ENCODE measurements around the gene NME2.

NME2 gene

GRCh38 chr17:51120739-51121619, 45.2 kb upstream of the NME2 start, which contains the start of gene SPAG9 (continued):
- TF ChIP-seq ZNF776 (tag by site-specific recombination; IDR thresholded peaks at IDR 0.05; ENCODE audit: borderline replicate concordance) (no peak), ZNF677 (tag by site-specific recombination; IDR thresholded peaks at IDR 0.05) (no peak), GFI1B (tag by site-specific recombination; IDR thresholded peaks at IDR 0.05) (no peak), ZNF704 (tag by site-specific recombination; IDR thresholded peaks at IDR 0.05) (no peak), ZNF148 (tag by site-specific recombination; IDR thresholded peaks at IDR 0.05; ENCODE audit: borderline replicate concordance) (no peak), ZNF19 (tag by site-specific recombination; IDR thresholded peaks at IDR 0.05; ENCODE audit: low read depth) (no peak), SETDB1 (IDR thresholded peaks at IDR 0.05; ENCODE audit: insufficient read length, low read length) (no peak), ZNF521 (tag by site-specific recombination; IDR thresholded peaks at IDR 0.05) (no peak), MZF1 (tag by site-specific recombination; IDR thresholded peaks at IDR 0.05; ENCODE audit: borderline replicate concordance) (peak; percentile 71), CTCF (tag by site-specific recombination; IDR thresholded peaks at IDR 0.05) (no peak), ZBTB11 (tag by site-specific recombination; conservative IDR thresholded peaks at IDR 0.05; ENCODE audit: low read depth) (0 out of 2 replicates have a peak, but pooled peaks have one; percentile 12), ZFP3 (tag by site-specific recombination; IDR thresholded peaks at IDR 0.05; ENCODE audit: low read depth) (no peak), ZEB2 (tag by site-specific recombination; IDR thresholded peaks at IDR 0.05) (peak; percentile 85), ZNF558 (tag by site-specific recombination; IDR thresholded peaks at IDR 0.05) (0 out of 2 replicates have a peak, but pooled peaks have one; percentile 12), ZNF701 (tag by site-specific recombination; IDR thresholded peaks at IDR 0.05) (no peak), ZBTB20 (tag by site-specific recombination; IDR thresholded peaks at IDR 0.05) (no peak), MEIS1 (CRISPR knock-in tag; IDR thresholded peaks at IDR 0.05; ENCODE audit: borderline replicate concordance) (no peak), ZFP41 (tag by site-specific recombination; IDR thresholded peaks at IDR 0.05; ENCODE audit: borderline replicate concordance) (no peak), ZNF23 (tag by site-specific recombination; IDR thresholded peaks at IDR 0.05; ENCODE audit: borderline replicate concordance) (no peak), ZNF140 (tag by site-specific recombination; IDR thresholded peaks at IDR 0.05) (no peak), ZBTB6 (tag by site-specific recombination; IDR thresholded peaks at IDR 0.05) (no peak), ZNF560 (tag by site-specific recombination; IDR thresholded peaks at IDR 0.05; ENCODE audit: borderline replicate concordance) (no peak), ZNF169 (tag by site-specific recombination; IDR thresholded peaks at IDR 0.05) (no peak), OVOL3 (tag by site-specific recombination; IDR thresholded peaks at IDR 0.05) (no peak), ZSCAN16 (tag by site-specific recombination; IDR thresholded peaks at IDR 0.05) (peak; percentile 67; the same call in 1 of the 2 replicates)
- TF ChIP-seq, protein P1, sequence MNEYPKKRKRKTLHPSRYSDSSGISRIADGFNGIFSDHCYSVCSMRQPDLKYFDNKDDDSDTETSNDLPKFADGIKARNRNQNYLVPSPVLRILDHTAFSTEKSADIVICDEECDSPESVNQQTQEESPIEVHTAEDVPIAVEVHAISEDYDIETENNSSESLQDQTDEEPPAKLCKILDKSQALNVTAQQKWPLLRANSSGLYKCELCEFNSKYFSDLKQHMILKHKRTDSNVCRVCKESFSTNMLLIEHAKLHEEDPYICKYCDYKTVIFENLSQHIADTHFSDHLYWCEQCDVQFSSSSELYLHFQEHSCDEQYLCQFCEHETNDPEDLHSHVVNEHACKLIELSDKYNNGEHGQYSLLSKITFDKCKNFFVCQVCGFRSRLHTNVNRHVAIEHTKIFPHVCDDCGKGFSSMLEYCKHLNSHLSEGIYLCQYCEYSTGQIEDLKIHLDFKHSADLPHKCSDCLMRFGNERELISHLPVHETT (tag by site-specific recombination; IDR thresholded peaks at IDR 0.05) = peak; percentile 60; the same call in 1 of the 2 replicates
- TF ChIP-seq, protein P2, sequence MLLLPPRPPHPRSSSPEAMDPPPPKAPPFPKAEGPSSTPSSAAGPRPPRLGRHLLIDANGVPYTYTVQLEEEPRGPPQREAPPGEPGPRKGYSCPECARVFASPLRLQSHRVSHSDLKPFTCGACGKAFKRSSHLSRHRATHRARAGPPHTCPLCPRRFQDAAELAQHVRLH (tag by site-specific recombination; IDR thresholded peaks at IDR 0.05) = no peak
